ENCODE data around the gene GKN1. TPM values are rescaled to one million over a fixed set of nuclear protein-coding genes. Genes with fewer than 3 reads are reported as not detected.

The GKN1 gene
- total and polyA plus RNA-seq, 8 donors = not detected

GRCh38 chr2:69007169-69007568, 32.7 kb downstream of the GKN1 start:
- intact Hi-C loops (cut with DNase I) = no loop called here
- Histone ChIP-seq H3K4me1 (peaks cover 0 to 2% of the 10 kb centered on the region in 2 donors), H3K36me3 (no peaks in the 10 kb centered on the region), H3K4me3 (no peak overlapping the region), H3K27me3 (peaks cover 0 to 8% of the 10 kb centered on the region in 2 donors), H3K9me3 (peaks cover 0 to under 1% of the 10 kb centered on the region in 2 donors), H3K27ac (no peak overlapping the region)
- no peak for TF ChIP-seq CTCF (IDR thresholded peaks at IDR 0.05)
- ATAC-seq (no peak), DNase-seq (no peak)

DNA sequence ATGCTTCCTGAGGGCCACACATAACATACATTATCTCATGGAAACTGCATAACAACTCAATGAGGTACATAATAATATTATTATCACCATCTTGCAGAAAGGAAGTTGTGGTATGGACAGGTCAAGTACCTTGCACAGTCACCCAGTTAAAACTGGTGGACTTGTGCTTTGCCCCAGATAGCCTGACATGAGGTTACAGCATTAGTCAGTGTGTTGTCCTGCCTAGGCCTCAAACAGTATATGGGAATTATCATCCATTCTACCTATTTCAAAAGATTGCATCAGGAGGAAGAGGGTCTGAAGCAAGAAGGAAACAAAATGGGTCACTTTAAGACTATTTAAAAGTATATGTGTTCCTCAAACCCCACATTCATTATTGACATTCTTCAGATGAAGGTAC, 33.2 kb downstream of the GKN1 start:
- peaks cover 0 to 6% of the 10 kb centered on the region in 2 donors for H3K4me1 ChIP-seq
- no peak overlapping the region for H3K4me3 ChIP-seq
- ATAC-seq = no peak
- intact Hi-C loops (cut with DNase I) = no loop called here
- no peak for DNase-seq
- H3K27me3 ChIP-seq = peaks cover 0 to 12% of the 10 kb centered on the region in 2 donors
- no peaks in the 10 kb centered on the region for H3K36me3 ChIP-seq
- TF ChIP-seq CTCF (IDR thresholded peaks at IDR 0.05) = no peak
- H3K9me3 ChIP-seq = no peaks in the 10 kb centered on the region
- no peak overlapping the region for H3K27ac ChIP-seq

- ATAC-seq = peak; percentile 71
- intact Hi-C loops (cut with DNase I) = no loop called here
- peak in 1 of 4 donors; percentile 52 for DNase-seq
These were observed 36.2 kb downstream of the GKN1 start for GRCh38 chr2:69010437-69011194.

DNA sequence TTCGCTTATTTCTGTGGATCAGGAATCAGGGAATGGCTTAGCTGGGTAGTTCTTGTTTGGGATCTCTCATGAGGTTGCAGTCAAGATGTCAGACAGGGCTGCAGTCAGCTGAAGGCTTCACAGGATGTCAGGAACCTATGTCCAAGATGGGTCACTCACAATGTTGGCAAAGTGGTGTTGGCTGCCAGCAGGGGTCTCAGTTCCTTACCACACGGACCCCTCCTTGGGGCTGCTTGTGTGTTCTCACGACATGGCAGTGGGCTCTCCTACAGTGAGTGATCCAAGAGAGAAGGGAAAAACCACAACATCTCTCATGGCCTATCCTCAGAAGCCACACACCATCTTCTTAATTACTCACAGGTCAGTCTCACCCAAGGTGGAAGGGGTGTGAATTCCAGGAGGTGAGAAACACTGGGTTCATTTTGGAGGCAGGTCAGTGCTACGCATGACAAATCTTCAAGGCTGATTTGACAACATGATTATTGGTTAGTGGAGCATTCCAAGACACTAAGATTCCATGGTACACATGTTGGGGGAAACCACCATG, 37.2 kb downstream of the GKN1 start:
- Histone ChIP-seq H3K4me1 (peaks cover 0 to 22% of the 10 kb centered on the region in 2 donors), H3K27me3 (peaks cover 0 to 53% of the 10 kb centered on the region in 2 donors), H3K4me3 (no peak overlapping the region), H3K36me3 (no peaks in the 10 kb centered on the region), H3K27ac (no peak overlapping the region), H3K9me3 (no peaks in the 10 kb centered on the region)
- DNase-seq = no peak
- intact Hi-C loops (cut with DNase I) = no loop called here
- no peak for ATAC-seq
- no peak for TF ChIP-seq CTCF (IDR thresholded peaks at IDR 0.05)

More at GRCh38 chr2:69010437-69011194, 36.2 kb downstream of the GKN1 start:
- H3K27ac ChIP-seq = no peak overlapping the region
- H3K4me3 ChIP-seq = no peak overlapping the region
- H3K4me1 ChIP-seq = peaks cover 0 to 22% of the 10 kb centered on the region in 2 donors
- TF ChIP-seq CTCF (IDR thresholded peaks at IDR 0.05) = no peak
- peaks cover 0 to 42% of the 10 kb centered on the region in 2 donors for H3K27me3 ChIP-seq
- H3K36me3 ChIP-seq = no peaks in the 10 kb centered on the region
- no peaks in the 10 kb centered on the region for H3K9me3 ChIP-seq

All from left lung (tissue), 10 donors.